RCC 7860 (cell line): ENCODE measurements around the gene HSP90AB1.

Experiments used
- DNase-seq: peaks from one replicate; pipeline ENCODE4 v3.0.0-alpha.2; 2015; ENCODE audit warnings: low spot score
- FAIRE-seq: peaks from 2 replicates; lab custom pipeline; 2012; peaks lifted over from hg19 to GRCh38; lab: Jason Lieb, UNC

The HSP90AB1 gene

GRCh38 chr6:44246663-44247337 is at the start of gene HSP90AB1:
Gene HSP90AB1, plus strand, starts transcription at chr6:44247101. Its CDS starts 1,529 bp downstream, at chr6:44248630.
- FAIRE-seq: peak; percentile 65
- peak; percentile 94 for DNase-seq

DNA sequence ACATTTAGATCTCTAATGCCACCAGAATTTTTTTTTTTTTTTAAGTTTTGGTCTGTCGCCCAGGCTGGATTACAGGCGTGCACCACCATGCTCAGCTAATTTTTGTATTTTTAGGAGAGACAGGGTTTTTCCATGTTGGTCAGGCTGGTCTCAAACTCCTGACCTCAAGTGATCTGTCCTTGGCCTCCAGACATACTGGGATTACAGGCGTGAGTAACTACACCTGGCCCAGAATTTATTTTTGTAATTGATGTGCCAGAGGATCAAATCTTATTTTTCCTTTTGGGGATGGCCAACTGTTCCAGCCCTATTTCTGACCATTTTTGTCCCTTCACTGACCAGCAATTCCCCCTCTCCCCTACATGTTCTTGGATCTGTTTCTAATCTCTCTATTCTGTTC is 48.2 kb upstream of the HSP90AB1 start:
- FAIRE-seq (no peak), DNase-seq (no peak)

- no peak for DNase-seq
- FAIRE-seq: no peak
Measured at GRCh38 chr6:44199883-44200282, 47.0 kb upstream of the HSP90AB1 start.

GRCh38 chr6:44201200-44201599 is 45.7 kb upstream of the HSP90AB1 start:
- FAIRE-seq (no peak), DNase-seq (no peak)

DNA sequence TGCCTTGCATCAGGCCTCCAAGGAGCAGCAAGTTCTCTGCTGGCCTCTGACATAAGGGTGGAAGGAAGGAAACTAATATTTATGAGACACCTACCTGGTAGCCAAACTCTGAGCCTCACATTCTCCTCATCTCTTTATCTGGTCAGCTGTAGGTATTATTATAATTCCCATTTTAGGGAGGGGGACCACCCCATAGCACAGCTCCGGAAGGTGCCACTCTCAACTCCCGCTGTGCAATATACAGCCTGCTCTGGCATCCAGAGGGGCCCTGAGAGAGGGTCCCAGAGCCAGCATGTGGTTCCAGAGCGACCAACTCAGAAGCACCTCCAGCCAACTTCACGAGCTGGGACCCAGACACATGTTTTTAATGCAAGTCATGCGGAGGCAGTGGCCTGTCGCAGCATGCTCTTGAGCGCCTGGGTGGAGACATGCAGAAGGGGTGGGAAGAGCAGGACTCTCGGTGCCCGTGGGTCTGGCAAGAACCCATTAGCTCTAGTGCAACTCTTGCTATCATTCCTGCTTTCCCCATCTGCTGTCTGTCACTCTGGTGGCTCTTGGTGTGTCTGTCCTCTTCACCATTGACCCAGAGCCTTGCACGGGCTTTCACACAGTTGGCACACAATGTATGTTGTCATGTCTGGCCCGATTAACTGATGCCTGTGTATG is 45.1 kb upstream of the HSP90AB1 start:
- no peak for FAIRE-seq
- DNase-seq: no peak

GRCh38 chr6:44202332-44202971 is 44.4 kb upstream of the HSP90AB1 start:
- FAIRE-seq (no peak), DNase-seq (no peak)

DNA sequence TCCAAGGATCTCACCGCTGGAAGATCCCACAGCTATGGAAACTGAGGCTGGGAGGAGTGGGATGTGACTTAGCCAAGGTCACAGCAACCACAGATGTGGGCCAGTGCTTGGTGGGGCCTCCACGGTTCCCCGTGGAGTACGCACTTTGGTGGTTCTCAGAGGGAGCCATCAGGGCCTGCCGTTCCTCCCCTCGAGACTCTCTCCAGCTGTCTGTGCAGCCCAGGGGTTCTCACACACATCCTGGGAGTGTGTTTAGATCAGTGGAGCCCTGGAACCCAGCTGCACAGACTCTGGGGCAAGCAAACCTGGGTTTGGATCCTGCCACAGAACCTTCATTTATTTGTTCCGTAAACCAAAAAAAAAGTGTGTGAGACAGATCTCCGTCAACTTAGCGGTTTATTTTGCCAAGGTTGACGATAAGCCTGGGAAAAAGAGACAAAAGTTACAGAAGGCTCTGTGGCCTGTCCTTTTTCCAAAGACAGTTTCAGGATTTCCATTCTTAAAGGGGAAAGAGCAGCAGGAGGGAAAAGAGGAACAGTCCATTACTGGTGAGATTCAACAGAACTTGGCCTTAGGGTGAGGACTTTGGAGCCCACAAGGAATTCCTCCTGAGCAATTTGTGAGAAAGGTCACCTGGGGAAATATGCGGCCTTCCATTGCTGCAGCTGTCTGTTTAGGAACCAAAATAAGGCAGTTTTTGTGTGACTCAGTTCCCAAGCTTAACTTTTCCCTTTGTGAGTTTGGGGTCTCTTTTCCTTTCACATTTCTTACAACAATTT is 43.7 kb upstream of the HSP90AB1 start:
- no peak for DNase-seq
- FAIRE-seq: no peak

DNA sequence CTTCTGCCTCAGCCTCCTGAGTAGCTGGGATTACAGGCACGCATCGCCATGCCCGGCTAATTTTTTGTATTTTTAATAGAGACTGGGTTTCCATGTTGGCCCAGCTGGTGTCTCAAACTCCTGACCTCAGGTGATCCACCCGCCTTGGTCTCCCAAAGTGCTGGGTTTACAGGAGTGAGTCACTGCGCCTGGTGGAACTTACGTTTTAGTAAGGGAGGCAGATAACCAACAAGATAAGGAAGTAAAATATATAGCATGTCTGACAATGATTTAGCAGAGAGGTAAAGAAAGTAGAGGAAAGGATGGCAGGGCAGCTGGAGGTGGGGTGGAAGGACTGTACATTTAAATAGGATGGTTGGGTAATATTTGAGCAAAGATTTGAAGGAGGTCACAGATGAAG is 42.9 kb upstream of the HSP90AB1 start:
- FAIRE-seq (no peak), DNase-seq (no peak)

- FAIRE-seq (no peak), DNase-seq (no peak)
Measured at GRCh38 chr6:44207966-44208365, 38.9 kb upstream of the HSP90AB1 start.

DNA sequence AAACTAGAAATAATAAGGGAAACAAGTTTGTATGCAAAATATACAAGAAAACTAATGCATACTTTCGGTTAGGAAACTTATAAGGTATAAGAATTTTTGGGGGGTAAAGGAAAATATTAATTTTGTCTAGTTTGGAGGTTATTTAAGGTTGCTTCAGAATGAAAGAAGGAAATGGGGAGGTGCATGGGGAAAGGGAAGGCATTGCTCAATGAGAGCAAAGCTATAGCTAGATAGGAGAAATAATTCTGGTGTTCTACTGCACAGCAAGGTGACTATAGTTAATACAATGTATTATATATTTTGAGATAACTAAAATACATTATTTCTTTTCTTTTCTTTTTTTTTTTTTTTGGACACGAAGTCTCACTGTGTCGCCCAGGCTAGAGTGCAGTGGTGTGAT is 35.6 kb upstream of the HSP90AB1 start:
- FAIRE-seq (no peak), DNase-seq (no peak)

DNA sequence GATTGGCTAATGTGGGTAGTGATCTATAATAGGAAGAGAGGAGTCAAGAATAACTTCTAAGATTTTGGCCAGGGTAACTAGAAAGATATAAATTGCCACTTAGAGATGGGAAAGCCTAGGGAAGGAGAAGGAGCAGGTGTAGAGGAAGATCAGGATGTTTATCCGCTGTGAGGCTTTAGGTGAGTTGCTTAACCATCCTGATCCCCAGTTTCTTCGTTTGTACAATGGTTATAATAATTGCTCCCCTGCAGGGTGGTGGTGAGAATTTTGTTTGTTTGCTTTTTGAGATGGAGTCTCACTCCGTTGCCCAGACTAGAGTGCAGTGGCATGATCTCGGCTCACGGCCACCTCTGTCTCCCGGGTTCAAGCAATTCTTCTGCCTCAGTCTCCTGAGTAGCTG is 32.6 kb upstream of the HSP90AB1 start:
- DNase-seq (no peak), FAIRE-seq (no peak)

GRCh38 chr6:44216677-44217331 is 30.1 kb upstream of the HSP90AB1 start, which contains the start of gene MYMX:
Gene MYMX, plus strand, starts transcription at chr6:44216926. Its CDS starts 546 bp downstream, at chr6:44217472.
- DNase-seq (no peak), FAIRE-seq (no peak)

- no peak for DNase-seq
- no peak for FAIRE-seq
Measured at GRCh38 chr6:44217332-44218143, 29.4 kb upstream of the HSP90AB1 start.

- DNase-seq (no peak), FAIRE-seq (no peak)
Measured at GRCh38 chr6:44219053-44219814, 27.7 kb upstream of the HSP90AB1 start.

GRCh38 chr6:44219815-44220784 is 26.8 kb upstream of the HSP90AB1 start:
- no peak for FAIRE-seq

GRCh38 chr6:44220913-44221290 is 26.0 kb upstream of the HSP90AB1 start:
- DNase-seq (no peak), FAIRE-seq (no peak)

More at GRCh38 chr6:44219815-44220784, 26.8 kb upstream of the HSP90AB1 start:
- DNase-seq: no peak

- DNase-seq: peak; percentile 63
Measured at GRCh38 chr6:44221291-44221960, 25.5 kb upstream of the HSP90AB1 start.

More at GRCh38 chr6:44221291-44221960, 25.5 kb upstream of the HSP90AB1 start:
- no peak for FAIRE-seq
